ENCODE results near the gene AGAP5.

The AGAP5 gene

DNA sequence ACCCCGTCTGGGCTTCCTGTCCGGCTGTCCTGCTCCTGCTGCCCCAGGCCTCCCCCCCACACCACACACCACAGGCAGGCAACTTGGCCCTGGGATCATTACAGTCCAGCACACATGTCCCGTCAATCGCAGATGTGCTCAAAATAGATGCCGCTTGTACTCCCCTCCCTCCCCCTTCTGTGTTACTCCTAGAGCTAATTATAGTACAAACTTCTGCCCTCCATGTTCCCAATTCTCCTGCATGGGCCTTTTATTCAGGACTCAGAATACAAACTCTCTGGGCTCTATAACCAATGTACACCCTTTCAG is 42.0 kb downstream of the AGAP5 start, which contains the start of gene SYNPO2L:
TSS of gene SYNPO2L (minus strand) at position 40 of the 309 bp plus-strand sequence. CDS start 107 bp downstream, outside the sequence.
- no peak for DNase-seq

DNA sequence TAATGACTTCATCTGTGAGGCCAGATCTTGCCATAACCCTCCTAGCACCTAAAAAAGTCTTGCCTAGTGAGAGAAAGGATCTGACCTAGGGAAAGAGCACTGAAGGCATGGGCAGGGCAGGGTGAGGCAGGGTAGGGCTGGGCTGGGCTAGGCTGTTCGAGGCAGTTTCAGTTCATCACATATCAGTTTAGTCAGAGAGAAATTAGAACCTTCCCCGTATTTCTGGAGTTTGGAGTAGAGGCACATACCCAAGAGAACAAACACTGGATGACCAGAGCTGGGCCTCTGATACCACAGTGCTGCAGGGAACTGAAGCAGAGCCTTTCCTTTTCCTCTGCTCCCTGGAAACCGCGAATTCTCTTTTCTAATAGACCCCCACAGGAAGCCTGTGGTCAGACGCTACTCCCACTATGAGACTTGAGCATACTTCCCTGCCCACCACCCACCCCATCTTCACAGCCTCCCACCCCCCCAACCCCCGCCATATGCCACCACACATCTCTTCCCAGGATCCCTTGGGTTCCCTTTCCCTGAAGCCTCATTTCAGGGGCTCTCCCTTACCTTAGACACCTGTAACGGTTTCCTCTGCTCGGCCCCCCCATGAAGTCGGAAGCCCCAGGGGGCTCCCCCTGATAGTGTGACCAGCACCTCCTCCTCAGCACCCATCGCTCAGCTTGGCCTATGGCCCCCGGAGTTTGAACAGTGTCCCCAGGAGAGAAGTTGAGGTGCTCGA is 42.5 kb downstream of the AGAP5 start:
- no peak for DNase-seq

DNA sequence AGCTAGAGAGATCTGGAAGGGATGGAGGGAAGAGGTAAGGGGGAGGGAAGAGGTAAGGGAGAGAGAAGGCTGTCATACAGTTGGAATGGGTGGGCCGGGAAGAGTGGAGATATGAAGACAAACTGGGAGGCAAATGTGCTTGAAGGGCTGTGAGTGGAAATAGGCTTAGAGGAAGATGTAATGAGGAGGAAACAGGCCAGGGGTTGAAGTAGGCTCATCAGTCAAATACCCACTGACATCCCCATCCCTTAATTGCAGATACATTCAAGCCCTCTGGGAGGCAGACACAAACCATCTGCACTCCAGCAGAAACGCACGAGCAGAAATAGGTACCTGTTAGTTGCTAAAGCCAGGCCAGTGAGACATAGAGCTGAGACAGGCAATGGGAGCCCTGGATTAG is 44.2 kb downstream of the AGAP5 start:
- no peak for DNase-seq

DNA sequence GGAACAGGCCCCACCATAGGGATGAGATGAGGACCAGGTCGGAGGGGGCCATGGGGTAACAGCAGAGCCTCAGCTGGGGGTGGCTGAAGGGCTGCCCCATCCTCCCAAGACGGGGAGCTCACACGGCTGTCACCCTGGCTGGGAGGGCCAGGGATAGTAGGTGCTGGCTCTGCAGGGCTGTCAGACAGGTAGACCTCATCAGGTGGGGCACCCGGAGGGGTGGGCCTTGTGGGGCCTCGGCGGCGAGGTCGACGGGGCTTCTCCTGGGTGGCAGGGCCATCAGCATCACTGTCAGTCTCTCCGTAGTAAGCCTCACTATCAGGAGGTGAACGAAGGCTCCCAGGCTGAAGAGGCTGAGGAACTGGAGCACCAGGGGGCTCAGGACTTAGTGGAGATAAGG is 44.7 kb downstream of the AGAP5 start:
- DNase-seq: no peak

- DNase-seq: peak in 18 of 51 donors; percentile 1 to 29 (median 18)
Measured at GRCh38 chr10:73650537-73651331, 47.2 kb downstream of the AGAP5 start.

- DNase-seq: no peak
Measured at GRCh38 chr10:73649876-73650536, 47.9 kb downstream of the AGAP5 start.

DNA sequence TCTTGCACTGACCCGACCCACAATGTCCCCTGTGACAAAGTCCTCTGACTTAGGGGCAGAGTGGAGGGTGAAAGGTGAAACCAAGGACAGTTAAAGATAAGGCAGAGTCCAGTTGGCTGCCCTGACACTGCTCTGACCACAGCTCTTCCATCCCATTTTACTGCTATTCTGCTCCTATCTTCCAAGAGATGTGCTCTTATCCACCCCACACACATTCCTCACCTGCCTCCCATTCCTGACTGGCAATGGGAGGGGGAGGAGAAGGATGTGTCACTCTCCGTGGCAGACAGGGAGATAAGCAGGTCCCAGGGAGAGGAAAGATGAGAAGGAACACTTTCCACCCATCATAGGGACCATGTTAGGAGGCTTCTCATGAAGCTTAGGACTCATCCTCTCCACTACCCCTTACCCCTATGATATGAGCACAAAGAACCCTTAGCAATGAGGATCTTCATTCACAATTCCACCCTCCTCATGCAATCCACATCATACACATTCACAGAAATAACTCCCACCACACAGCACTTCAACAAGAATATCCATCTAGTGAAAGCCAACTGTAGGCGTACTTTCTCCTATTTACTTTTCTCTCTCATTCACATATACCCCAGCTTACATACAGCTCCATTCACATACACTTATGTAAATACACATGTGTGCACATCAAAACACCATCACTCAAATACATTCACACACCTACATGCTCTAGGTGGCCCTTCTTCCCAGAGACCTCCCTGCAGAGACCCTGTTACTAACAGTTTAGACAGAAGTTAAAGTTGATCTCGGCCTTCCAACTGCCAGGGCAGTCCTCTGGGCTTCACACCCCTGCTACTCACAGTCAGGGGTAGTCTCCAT is 48.7 kb downstream of the AGAP5 start:
- peak in 1 of 51 donors; percentile 14 for DNase-seq

DNA sequence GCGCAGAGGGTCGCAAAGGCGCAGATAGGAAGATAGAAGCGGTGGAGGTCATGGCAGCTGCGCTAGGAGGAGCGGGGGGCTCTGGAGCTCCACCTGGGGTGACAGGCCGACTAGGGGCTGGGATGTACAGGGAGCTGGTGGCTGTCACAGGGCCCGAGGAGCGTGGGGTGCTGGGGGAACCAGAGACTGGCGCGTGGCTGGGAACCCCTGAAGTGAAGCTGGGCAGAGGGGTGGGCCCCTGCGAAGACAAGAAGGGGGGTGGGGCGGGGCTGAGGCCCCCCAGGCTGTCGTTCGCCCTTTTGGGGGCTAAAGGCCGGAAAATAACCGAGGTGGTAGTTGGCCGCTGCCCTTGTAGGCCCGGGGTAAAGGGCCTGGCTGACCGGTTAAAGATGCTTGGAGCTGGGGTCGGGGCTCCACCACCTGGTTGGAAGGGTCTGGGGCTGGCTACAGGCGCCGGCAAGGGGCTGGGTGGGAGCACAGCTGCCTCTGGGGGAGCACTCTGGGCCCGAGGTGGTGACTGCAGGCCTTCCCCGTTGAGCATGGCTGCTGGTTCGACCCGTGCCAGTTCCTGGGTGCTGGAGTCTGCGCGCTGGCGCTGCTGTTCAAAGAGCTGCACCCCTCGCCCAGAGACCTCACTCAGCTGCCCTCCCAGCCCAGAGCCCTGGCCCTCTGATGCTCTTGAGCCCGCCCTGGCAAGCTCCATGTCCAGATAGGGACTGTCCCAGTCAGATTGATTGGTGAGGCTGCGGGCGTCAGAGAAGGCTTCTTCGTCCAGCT is 49.8 kb downstream of the AGAP5 start:
- DNase-seq: peak in 22 of 51 donors; percentile 6 to 43 (median 21)

DNA sequence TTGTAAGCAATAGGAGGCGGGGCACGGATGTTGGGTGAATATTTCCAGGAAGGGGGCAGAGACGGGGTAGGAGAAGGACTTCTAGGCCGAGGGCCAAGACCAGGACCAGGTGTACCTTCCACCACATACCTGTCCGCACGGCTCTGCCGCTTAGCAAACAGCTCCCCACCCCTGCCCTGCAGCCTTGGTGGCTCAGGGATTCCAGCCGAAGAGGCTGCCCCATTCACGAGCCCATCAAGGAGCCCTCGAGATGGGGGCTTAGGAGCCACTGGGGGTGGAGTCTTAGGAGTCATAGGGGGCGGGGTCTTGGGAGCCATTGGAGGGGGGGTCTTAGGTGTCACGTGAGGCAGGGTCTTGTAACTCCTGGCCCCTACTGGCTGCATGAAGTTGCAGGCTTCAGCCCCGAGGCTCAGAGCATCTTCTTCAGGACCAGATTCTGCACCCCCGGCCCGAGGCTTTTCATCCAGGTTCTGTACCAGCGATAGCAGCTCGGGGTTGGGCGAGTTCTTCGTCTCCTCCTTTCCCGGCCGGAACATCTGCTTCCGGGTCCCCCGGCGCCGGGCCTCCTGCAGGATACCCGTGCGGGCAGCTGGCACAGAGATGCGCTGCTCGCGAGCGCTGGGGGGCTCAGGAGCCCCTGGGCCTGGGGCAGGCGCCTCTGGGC is 50.6 kb downstream of the AGAP5 start:
- peak in 43 of 51 donors; percentile 21 to 85 (median 44) for DNase-seq

- DNase-seq: peak in 1 of 51 donors; percentile 9
Measured at GRCh38 chr10:73646598-73647041, 51.3 kb downstream of the AGAP5 start.

DNA sequence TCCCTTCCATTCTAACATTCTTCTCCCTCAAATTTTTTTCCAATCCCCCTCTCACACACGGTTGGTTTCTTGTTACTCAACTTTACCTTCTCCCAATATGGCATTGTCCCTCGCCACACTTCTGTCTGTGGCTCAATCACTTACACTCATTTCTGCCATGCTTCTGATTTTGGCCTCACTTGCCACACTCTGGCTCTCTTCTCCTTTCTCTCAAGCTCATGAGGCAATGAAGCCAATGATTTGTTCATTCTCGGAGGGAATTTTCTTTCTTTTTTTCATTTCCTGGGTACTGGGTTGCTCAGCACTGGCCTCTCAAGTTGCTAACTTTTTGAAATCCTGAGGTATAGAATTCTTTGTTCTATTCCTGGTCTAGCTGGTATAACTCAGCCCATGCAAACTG is 52.7 kb downstream of the AGAP5 start:
- no peak for DNase-seq

- DNase-seq: no peak
Measured at GRCh38 chr10:73644767-73645166, 53.1 kb downstream of the AGAP5 start.

DNA sequence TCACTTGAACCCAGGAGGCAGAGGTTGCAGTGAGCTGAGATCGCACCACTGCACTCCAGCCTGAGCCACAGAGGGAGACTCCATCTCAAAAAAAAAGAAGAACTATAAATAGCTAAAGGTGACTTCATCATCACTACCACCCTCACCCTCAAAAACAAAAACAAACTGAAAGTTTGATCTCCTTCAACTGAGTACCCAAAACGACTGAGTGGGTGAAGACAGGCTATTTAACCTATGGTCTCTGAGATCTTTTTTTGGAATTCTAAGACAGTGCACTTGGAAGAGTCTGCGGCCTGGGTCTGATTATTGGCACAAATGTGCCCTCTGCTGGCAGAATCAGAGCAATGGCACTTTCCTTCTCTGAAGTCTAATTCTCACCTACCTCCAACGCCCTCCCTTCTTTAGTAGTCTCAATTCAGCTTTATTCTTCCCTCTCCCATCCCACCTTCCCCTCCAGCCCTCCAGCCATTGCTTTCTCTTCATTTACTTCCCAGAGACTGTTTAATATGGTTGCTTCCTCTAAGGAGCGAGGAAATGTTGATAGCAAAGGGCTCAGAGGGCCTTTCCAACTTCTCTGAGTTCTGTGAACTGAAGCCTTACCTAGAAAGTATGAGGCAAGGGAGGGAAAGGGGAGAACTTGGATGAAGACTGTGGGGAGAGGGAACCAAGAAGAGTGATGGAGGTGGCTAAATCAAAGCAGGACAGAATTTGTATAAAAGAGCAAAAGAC is 53.7 kb downstream of the AGAP5 start:
- DNase-seq: peak in 38 of 51 donors; percentile 2 to 72 (median 26)

DNA sequence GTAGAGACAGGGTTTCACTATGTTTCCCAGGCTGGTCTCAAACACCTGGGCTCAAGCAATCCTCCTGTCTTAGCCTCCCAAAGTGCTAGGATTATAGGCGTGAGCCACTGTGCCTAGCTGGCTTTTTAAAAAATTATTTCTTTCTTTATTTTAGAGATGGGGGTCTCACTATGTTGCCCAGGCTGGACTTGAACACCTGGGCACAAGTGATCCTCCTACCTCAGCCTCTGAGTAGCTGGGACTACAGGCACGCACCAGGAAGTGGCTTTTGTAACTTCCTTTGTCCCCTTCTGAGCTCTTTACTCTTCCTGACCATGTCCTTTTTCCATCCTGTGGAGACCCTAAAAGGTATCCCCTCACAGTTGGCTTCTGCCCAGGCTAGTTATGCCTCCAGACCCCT is 54.5 kb downstream of the AGAP5 start:
- DNase-seq: no peak

DNA sequence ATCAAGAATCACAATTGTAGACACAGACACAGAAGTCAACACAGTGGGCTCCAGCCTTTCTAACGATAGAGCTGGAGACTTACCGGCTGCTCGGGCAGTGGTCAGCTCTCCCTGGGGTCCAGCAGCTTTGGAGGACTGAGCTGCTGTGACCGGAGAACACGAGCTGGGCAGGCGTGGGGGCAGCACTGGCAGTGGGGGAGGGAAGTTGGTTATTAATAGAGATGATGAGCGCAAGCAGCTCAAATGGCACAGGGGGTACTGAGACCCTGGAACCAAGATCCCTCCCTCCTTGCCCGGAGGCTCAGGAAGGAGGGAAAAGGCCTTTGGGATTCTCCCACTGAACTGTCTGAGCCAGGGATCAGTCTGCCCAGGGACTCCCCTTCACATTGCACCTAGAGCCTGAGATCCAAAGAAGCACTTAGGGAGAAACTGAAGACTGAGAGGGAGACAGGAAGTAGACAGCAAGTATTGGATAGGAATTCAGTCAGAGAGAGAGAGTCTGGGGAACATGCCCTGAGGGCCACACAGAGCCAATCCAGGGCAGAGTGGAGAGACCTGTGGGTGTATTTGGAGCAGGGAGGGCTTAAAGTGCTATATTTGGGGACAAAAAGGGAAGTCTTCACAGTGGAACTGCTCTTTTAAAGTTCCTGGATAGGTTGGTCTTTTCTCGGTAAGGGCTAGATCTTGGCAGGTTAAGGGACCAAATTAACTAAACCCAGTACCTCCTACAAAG is 56.4 kb downstream of the AGAP5 start, which contains the start of gene MYOZ1:
TSS of gene MYOZ1 (minus strand) at position 147 of the 733 bp plus-strand sequence. CDS start 1,457 bp downstream, outside the sequence.
- DNase-seq: no peak

- DNase-seq: no peak
Measured at GRCh38 chr10:73639286-73639685, 58.6 kb downstream of the AGAP5 start.

GRCh38 chr10:73635781-73636180 is 62.1 kb downstream of the AGAP5 start:
- DNase-seq: no peak

DNA sequence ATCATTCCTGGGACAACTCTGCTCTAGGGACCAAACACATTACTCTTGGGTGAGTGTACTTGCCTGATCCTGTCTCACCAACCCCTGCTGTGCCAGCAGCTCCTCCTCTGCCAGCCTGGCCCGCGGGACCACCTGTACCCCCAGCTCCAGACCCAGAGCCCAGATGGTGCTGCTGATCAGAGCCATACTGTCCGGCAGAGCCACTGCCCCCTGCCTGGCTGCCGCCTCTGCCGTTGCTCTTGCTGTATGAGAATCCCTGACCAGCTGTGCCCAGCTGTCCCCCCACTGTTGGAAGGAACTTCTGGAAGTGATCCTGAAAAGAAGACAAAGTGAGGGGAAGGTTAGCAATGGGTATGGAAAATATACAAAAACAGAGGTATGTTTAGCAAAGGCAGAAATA is 63.5 kb downstream of the AGAP5 start:
- no peak for DNase-seq

All from hypothalamus (tissue), 51 donors.